Measurements from ENCODE around the gene MPP3.
"Not testable (repeated sequence)": the region's sequence is repeated elsewhere in the genome, so short reads cannot be mapped to it uniquely, and the experiment has no call there.

Gene MPP3

DNA sequence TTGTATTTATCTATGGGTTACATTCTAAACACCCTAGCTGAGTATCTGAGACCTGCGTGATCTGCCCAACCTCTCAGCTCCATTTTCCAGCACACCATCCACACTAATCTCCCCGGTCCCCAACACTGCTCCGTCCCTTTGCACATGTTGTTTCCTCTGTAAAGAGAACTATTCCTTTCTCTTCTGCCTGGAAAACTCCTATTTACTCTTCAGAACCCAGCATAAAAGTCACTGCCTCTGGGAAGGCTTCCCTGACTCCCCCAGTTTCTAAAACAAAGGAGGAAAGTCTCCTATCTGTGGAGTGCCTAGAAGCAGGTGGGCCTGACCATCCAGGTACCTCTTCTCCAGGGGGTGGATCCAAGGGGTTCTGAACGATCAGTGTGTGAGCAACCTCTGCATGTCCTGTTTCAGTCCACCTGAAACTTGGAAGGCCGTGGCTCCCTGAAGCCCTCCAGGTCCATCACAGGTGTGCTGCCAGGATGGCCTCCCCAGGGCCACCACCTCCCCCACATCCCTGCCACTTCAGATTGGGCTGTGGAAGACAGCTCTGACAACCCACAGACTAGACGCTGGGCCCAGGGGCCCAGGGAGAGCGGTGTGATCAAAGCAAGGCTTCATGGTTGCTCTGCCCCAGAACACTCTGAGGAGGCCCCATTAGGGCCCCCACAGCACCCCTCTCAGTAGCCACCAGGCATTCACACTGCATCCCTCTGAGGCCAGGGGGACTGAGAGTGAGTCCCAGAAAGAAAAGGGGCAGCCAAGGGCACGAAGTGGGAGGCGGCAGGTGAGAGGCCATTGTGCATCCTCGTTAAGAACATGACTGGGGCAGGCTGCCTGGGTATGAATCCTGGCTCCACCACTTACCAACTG, 20.3 kb downstream of the MPP3 start:
- TF ChIP-seq POLR2AphosphoS5 (IDR thresholded peaks at IDR 0.05; ENCODE audit: low read depth, low read length) = no peak
- TF ChIP-seq POLR2A (IDR thresholded peaks at IDR 0.05; ENCODE audit: low read depth, low read length) = no peak
- no peak for TF ChIP-seq TAF1 (IDR thresholded peaks at IDR 0.05; ENCODE audit: borderline replicate concordance, low read depth, low read length)
- FAIRE-seq = no peak
- no peak for DNase-seq (ENCODE audit: insufficient read length)

DNA sequence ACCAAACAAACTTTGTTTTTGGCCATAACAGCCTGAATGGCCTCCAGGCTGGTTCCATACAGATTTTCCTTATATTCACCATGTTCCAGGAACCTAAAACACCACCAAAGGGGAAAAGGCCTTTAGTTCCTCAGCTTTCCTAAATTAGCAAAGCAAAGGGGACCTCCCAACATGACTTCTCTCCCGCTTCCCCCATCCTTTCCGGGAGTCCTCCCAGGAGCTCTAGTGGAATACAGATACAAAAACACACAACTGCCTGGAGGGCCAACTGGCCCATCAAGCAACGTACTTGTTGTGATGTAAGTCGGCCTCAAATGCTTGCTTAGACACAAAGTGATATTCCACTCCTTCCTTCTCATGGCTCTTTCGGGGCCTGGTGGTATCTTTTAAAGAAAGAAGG, 22.1 kb downstream of the MPP3 start:
- TF ChIP-seq POLR2A (IDR thresholded peaks at IDR 0.05; ENCODE audit: low read depth, low read length) (no peak), TAF1 (IDR thresholded peaks at IDR 0.05; ENCODE audit: borderline replicate concordance, low read depth, low read length) (no peak), POLR2AphosphoS5 (IDR thresholded peaks at IDR 0.05; ENCODE audit: low read depth, low read length) (no peak)
- FAIRE-seq (no peak), DNase-seq (ENCODE audit: insufficient read length) (no peak)

DNA sequence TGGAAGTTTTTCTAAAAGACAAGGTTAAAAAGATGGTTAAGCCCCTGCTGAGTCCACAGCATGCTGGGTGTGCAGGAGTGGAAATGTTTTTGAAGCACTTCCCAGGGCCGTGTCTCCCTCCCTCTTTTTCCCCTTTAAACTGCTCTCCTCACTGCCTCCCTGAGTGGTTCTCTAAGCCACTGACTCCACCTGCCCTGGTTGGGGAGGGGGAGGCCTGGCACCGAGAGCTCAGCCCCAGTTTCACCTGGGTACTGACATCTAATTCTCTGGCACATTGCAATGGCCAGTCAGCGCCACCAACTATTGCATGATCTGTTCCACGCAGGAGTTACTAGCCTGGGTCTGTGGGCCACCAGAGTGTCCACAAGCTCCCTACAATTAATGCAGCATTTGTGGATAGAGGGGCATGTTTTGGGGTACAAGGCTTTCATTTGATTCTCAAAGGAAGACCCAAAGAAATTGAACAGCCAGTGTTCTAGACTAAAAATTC, 22.7 kb downstream of the MPP3 start:
- FAIRE-seq (no peak), DNase-seq (ENCODE audit: insufficient read length) (no peak)
- TF ChIP-seq POLR2A (IDR thresholded peaks at IDR 0.05; ENCODE audit: low read depth, low read length) (no peak), POLR2AphosphoS5 (IDR thresholded peaks at IDR 0.05; ENCODE audit: low read depth, low read length) (no peak), TAF1 (IDR thresholded peaks at IDR 0.05; ENCODE audit: borderline replicate concordance, low read depth, low read length) (no peak)

DNA sequence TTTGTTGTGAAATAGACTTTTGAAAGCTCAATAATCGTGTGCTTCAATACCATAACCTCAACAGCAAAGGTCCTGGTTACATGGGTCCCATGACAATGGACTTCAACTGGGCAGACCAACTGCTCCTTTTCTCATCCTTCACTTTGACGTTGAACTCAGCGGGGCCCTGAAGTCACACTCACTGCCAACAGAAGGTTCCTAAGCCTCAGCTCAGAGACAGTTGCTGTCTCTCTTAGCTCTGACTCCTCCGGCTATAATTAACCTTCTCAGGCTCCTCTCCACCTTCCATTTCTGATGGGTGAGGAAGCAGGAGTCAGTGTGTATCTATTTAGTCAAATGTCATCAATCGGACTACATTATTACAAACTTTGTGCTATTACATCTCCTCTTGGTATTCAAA, 23.8 kb downstream of the MPP3 start:
- no peak for DNase-seq (ENCODE audit: insufficient read length)
- FAIRE-seq = no peak
- TF ChIP-seq TAF1 (IDR thresholded peaks at IDR 0.05; ENCODE audit: borderline replicate concordance, low read depth, low read length) = no peak
- no peak for TF ChIP-seq POLR2AphosphoS5 (IDR thresholded peaks at IDR 0.05; ENCODE audit: low read depth, low read length)
- no peak for TF ChIP-seq POLR2A (IDR thresholded peaks at IDR 0.05; ENCODE audit: low read depth, low read length)

DNA sequence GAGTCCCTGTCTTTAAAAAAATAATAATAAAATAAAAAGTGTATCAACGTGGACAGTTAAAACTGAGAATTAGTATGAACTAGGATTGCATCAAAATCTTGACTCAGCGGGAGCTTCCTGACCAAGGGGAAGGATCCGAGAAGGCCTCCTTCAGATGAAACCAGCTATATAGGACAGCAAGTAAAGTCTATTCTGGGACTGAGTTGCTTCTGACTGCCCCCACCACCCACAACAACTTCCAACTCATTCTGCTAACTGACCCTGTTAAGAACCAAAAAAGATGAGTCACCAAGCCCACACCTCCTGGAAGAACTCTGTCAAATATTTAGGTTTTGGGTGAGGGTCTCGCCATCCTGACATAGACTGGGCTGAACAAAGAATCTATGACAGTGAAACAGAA, 24.9 kb downstream of the MPP3 start:
- TF ChIP-seq POLR2AphosphoS5 (IDR thresholded peaks at IDR 0.05; ENCODE audit: low read depth, low read length) (no peak), TAF1 (IDR thresholded peaks at IDR 0.05; ENCODE audit: borderline replicate concordance, low read depth, low read length) (no peak), POLR2A (IDR thresholded peaks at IDR 0.05; ENCODE audit: low read depth, low read length) (no peak)
- FAIRE-seq = no peak
- DNase-seq (ENCODE audit: insufficient read length) = no peak

DNA sequence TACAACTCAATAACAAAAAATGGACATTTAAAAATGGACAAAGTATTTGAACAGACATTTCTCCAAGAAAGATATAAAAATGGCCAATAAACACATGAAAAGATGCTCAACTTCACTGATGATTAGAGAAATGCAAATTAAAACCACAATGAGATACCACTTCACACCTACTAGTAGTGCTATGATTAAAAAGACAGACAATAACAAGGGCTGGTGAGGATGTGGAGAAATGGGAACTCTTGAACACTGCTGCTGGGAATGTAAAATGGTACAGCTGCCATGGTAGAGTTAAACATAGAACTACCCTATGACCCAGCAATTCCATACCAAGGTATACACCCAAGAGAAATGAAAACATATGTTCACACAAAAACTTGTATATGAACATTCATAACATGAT, 27.8 kb downstream of the MPP3 start:
- DNase-seq (ENCODE audit: insufficient read length) (no peak), FAIRE-seq (no peak)
- TF ChIP-seq POLR2A (IDR thresholded peaks at IDR 0.05; ENCODE audit: low read depth, low read length) (no peak), POLR2AphosphoS5 (IDR thresholded peaks at IDR 0.05; ENCODE audit: low read depth, low read length) (no peak), TAF1 (IDR thresholded peaks at IDR 0.05; ENCODE audit: borderline replicate concordance, low read depth, low read length) (no peak)

DNA sequence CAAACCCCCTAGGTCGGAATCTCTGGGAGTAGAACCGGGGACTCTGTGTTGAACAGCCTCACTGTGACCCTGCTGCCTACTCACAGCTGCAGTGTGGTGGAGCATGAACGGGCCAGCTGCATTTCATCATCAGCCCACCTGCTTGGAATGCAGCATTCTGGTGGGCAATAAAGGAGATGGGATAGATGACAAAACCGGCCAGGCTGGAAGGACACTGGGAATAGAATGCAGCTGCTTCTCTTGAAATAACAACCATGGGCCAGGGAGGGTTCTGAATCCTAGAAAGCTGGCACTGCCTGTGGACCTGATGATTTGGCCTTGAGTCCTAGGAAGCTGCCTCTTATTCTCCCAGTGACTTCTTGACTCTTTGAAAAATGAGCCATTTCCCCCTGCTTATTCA, 29.2 kb downstream of the MPP3 start:
- FAIRE-seq (no peak), DNase-seq (ENCODE audit: insufficient read length) (no peak)
- no peak for TF ChIP-seq POLR2AphosphoS5 (IDR thresholded peaks at IDR 0.05; ENCODE audit: low read depth, low read length)
- TF ChIP-seq POLR2A (IDR thresholded peaks at IDR 0.05; ENCODE audit: low read depth, low read length) = no peak
- no peak for TF ChIP-seq TAF1 (IDR thresholded peaks at IDR 0.05; ENCODE audit: borderline replicate concordance, low read depth, low read length)

DNA sequence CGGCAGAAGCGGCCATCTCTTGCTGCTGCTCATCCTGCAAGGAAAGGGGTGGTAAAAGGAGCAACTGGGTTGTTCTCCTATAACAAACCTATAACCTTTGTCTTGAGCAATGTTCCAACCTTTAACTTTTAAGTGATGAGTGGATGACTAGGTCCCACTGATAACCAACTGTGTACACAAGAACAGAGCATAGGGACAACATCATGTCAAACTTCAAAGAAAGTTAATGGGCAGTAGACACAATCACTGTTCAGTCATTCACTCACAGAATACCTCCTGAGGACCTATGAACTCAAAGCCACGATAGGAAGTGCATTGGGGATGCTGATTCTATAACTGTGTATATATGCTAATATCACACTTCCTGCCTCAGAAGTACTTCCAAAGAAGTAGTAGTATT, 31.1 kb downstream of the MPP3 start:
- no peak for TF ChIP-seq POLR2AphosphoS5 (IDR thresholded peaks at IDR 0.05; ENCODE audit: low read depth, low read length)
- no peak for TF ChIP-seq POLR2A (IDR thresholded peaks at IDR 0.05; ENCODE audit: low read depth, low read length)
- no peak for TF ChIP-seq TAF1 (IDR thresholded peaks at IDR 0.05; ENCODE audit: borderline replicate concordance, low read depth, low read length)
- FAIRE-seq (no peak), DNase-seq (ENCODE audit: insufficient read length) (no peak)

DNA sequence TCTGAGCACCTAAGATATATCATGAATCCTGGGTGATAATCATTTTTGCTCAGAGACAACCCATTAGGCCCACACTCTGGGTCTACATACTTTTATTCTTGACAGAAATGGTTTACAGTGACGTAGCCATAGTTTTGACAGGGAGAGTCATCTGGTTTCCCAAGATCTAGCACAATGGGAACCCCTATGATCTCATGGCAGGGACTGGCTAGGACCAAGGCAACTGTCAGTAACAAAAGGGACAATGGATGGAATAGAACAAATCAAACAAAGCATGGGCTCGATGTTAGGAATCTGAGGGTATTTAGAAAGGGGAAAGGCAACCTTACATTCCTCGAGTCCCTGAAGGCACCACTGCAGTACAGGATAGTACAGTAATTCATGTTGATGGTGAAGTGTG, 32.2 kb downstream of the MPP3 start:
- FAIRE-seq (no peak), DNase-seq (ENCODE audit: insufficient read length) (no peak)

DNA sequence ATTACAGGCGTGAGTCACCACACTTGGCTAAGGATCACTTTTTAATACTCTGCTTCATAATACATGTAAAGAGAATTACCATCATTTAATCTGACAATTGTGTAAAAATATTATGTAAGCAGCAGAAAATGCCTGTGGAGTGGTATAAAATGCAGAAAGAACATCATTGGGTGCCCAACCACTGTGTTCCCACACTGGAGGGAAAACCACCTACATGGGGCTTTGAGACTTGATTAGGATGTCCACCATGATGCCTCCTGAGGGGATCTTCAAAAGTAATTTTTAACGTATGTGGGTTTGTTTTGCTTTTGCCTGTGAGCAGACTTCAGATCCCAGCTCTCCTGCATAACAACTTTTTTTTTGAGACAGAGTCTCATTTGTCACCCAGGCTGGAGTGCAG, 33.9 kb downstream of the MPP3 start:
- no peak for TF ChIP-seq TAF1 (IDR thresholded peaks at IDR 0.05; ENCODE audit: borderline replicate concordance, low read depth, low read length)
- no peak for TF ChIP-seq POLR2AphosphoS5 (IDR thresholded peaks at IDR 0.05; ENCODE audit: low read depth, low read length)
- no peak for TF ChIP-seq POLR2A (IDR thresholded peaks at IDR 0.05; ENCODE audit: low read depth, low read length)
- no peak for DNase-seq (ENCODE audit: insufficient read length)
- FAIRE-seq = no peak

More for the DNA sequence above, 32.2 kb downstream of the MPP3 start:
- TF ChIP-seq TAF1 (IDR thresholded peaks at IDR 0.05; ENCODE audit: borderline replicate concordance, low read depth, low read length) (no peak), POLR2AphosphoS5 (IDR thresholded peaks at IDR 0.05; ENCODE audit: low read depth, low read length) (no peak), POLR2A (IDR thresholded peaks at IDR 0.05; ENCODE audit: low read depth, low read length) (no peak)

DNA sequence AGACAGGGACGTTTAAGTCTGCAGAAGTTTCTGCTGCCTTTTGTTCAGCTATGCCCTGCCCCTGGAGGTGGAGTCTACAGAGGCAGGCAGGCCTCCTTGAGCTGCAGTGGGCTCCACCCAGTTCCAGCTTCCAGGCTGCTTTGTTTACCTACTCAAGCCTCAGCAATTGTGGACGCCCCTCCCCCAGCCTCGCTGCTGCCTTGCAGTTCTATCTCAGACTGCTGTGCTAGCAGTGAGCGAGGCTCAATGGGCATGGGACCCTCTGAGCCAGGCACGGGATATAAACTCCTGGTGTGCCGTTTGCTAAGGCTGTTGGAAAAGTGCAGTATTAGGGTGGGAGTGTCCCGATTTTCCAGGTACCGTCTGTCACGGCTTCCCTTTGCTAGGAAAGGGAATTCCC, 34.9 kb downstream of the MPP3 start:
- not testable (repeated sequence) for FAIRE-seq; DNase-seq (ENCODE audit: insufficient read length)

DNA sequence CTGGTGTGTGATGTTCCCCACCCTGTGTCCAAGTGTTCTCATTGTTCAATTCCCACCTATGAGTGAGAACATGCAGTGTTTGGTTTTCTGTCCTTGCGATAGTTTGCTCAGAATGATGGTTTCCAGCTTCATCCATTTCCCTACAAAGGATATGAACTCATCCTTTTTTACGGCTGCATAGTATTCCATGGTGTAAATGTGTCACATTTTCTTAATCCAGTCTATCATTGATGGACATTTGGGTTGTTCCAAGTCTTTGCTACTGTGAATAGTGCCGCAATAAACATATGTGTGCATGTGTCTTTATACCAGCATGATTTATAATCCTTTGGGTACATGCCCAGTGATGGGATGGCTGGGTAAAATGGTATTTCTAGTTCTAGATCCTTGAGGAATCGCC, 40.3 kb downstream of the MPP3 start:
- not testable (repeated sequence) for FAIRE-seq; DNase-seq (ENCODE audit: insufficient read length)

Data from GM12892 (cell line).